Hepatocyte (in vitro differentiated cells): ENCODE measurements around the gene TMEM86B. TPM values are rescaled to one million over a fixed set of nuclear protein-coding genes. Genes with fewer than 3 reads are reported as not detected.

ENCODE experiments used
- DNase-seq: peaks from one replicate; pipeline ENCODE4 v3.0.0-alpha.2; 2016; ENCODE audit warnings: low spot score
- H2AFZ ChIP-seq: fragments of 200-600 bp; sonication (generic); 2 replicates; pipeline ENCODE4 v1.6.0; 2016; ENCODE audit warnings: antibody characterized with exemption, mild to moderate bottlenecking
- H3K27ac ChIP-seq: fragments of 200-600 bp; sonication (generic); 2 replicates; pipeline ENCODE4 v1.5.1; 2016; ENCODE audit warnings: mild to moderate bottlenecking
- H3K27me3 ChIP-seq: fragments of 200-600 bp; sonication (generic); 2 replicates; pipeline ENCODE4 v1.6.1; 2016
- H3K36me3 ChIP-seq: fragments of 200-600 bp; sonication (generic); replicated peaks from 2 replicates; pipeline ENCODE4 v1.5.1; 2016; ENCODE audit warnings: low read depth; ENCODE audit not compliant: insufficient read depth
- H3K4me1 ChIP-seq: fragments of 200-600 bp; sonication (generic); 2 replicates; pipeline ENCODE4 v1.5.1; 2016; ENCODE audit warnings: mild to moderate bottlenecking, moderate library complexity; ENCODE audit not compliant: insufficient read depth
- H3K4me2 ChIP-seq: fragments of 200-600 bp; sonication (generic); 2 replicates; pipeline ENCODE4 v1.6.0; 2016
- H3K4me3 ChIP-seq: fragments of 200-600 bp; sonication (generic); 2 replicates; pipeline ENCODE4 v1.5.1; 2016; ENCODE audit warnings: mild to moderate bottlenecking
- H3K79me2 ChIP-seq: fragments of 200-600 bp; sonication (generic); 2 replicates; pipeline ENCODE4 v1.6.0; 2017; ENCODE audit warnings: mild to moderate bottlenecking
- H3K9me2 ChIP-seq: fragments of 200-600 bp; sonication (generic); replicated peaks from 2 replicates; pipeline ENCODE4 v1.6.0; 2017; ENCODE audit warnings: mild to moderate bottlenecking; ENCODE audit not compliant: insufficient read depth
- H3K9me3 ChIP-seq: fragments of 200-600 bp; sonication (generic); 2 replicates; pipeline ENCODE4 v1.5.1; 2016; ENCODE audit warnings: low read depth, mild to moderate bottlenecking
- H4K20me1 ChIP-seq: fragments of 200-600 bp; sonication (generic); 2 replicates; pipeline ENCODE4 v1.6.0; 2016; ENCODE audit warnings: mild to moderate bottlenecking; ENCODE audit not compliant: insufficient read depth, poor library complexity, severe bottlenecking
- EZH2 ChIP-seq: fragments of 200-600 bp; sonication (generic); IDR thresholded peaks from 2 replicates; pipeline ENCODE4 v1.6.1; 2016; ENCODE audit warnings: antibody characterized with exemption, mild to moderate bottlenecking, borderline replicate concordance
- EZH2phosphoT487 ChIP-seq: fragments of 200-600 bp; sonication (generic); IDR thresholded peaks from one replicate; pipeline ENCODE4 v1.6.1; 2018; ENCODE audit warnings: antibody characterized with exemption, mild to moderate bottlenecking, low read depth, moderate library complexity; ENCODE audit not compliant: unreplicated experiment, severe bottlenecking
- WGBS: methylation state at CpG from one replicate; pipeline ENCODE4 v1.1.6; 2016; ENCODE audit warnings: low lambda C conversion rate; ENCODE audit errors: missing lambda C conversion rate; 5-methylcytosine and 5-hydroxymethylcytosine counted together
- polyA plus RNA-seq: library from polyadenylated mRNA; unstranded; fragments of >200 nt; fragmentation: Nextera tagmentation; extraction: Ambion mirVana; gene quantifications from 2 replicates; pipeline ENCODE4 v1.2.1, GENCODE V29; 2016
- total RNA-seq: library from RNA; depleted of rRNA; stranded (reverse); fragments of >200 nt; gene quantifications from 2 replicates; pipeline ENCODE4 v1.2.3, GENCODE V29; 2014
- TF ChIP-seq, protein P1 (sequence below): fragments of 200-600 bp; sonication (generic); IDR thresholded peaks from 2 replicates; pipeline ENCODE4 v1.5.1; 2016; ENCODE audit warnings: antibody characterized with exemption, mild to moderate bottlenecking; ENCODE audit not compliant: poor library complexity

Gene TMEM86B
- total and polyA plus RNA-seq, 2 experiments from 2014 or later = 21.1 to 62.3 TPM

- Histone ChIP-seq H3K36me3 (no peaks in the 10 kb centered on the region), H4K20me1 (peaks cover 9% of the 10 kb centered on the region), H3K27me3 (no peaks in the 10 kb centered on the region), H3K4me3 (no peak overlapping the region), H3K9me3 (no peaks in the 10 kb centered on the region), H3K27ac (no peak overlapping the region), H3K79me2 (peaks cover 14% of the 10 kb centered on the region), H3K4me1 (peaks cover 6% of the 10 kb centered on the region), H2AFZ (no peak overlapping the region), H3K4me2 (no peak overlapping the region), H3K9me2 (no peaks in the 10 kb centered on the region)
- 94% methylated on average over 9 of the region's 9 CpGs for whole genome bisulfite sequencing
- DNase-seq = no peak
- TF ChIP-seq EZH2phosphoT487 = no peak
- no peak for TF ChIP-seq EZH2
- TF ChIP-seq, protein P1, sequence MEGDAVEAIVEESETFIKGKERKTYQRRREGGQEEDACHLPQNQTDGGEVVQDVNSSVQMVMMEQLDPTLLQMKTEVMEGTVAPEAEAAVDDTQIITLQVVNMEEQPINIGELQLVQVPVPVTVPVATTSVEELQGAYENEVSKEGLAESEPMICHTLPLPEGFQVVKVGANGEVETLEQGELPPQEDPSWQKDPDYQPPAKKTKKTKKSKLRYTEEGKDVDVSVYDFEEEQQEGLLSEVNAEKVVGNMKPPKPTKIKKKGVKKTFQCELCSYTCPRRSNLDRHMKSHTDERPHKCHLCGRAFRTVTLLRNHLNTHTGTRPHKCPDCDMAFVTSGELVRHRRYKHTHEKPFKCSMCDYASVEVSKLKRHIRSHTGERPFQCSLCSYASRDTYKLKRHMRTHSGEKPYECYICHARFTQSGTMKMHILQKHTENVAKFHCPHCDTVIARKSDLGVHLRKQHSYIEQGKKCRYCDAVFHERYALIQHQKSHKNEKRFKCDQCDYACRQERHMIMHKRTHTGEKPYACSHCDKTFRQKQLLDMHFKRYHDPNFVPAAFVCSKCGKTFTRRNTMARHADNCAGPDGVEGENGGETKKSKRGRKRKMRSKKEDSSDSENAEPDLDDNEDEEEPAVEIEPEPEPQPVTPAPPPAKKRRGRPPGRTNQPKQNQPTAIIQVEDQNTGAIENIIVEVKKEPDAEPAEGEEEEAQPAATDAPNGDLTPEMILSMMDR = no peak
Measured at GRCh38 chr19:55262359-55262758, 33.8 kb upstream of the TMEM86B start.

DNA sequence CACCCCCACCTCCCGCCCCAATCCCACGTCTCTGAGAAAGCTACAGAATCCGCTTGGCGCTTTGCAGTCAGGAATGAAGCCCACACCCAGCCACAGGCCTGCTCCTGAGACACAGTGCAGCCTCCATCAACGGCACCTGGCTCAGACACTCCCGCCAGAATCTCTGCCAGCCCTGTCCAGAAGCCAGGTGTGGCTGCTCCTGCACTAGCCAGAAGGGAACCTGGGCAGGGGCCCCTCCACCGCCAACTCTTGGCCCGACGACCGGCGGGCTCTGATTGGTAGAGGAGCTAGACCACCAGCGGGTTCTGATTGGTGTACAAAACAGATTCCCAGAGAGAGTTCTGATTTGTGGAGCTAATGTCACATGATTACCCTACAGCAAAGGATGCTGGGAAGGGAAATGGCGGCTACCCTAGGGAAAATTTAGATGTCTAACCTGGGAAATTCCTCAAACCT, 33.1 kb upstream of the TMEM86B start:
- 94% methylated on average over 13 of the region's 13 CpGs for WGBS
- no peak overlapping the region for H3K4me2 ChIP-seq

DNA sequence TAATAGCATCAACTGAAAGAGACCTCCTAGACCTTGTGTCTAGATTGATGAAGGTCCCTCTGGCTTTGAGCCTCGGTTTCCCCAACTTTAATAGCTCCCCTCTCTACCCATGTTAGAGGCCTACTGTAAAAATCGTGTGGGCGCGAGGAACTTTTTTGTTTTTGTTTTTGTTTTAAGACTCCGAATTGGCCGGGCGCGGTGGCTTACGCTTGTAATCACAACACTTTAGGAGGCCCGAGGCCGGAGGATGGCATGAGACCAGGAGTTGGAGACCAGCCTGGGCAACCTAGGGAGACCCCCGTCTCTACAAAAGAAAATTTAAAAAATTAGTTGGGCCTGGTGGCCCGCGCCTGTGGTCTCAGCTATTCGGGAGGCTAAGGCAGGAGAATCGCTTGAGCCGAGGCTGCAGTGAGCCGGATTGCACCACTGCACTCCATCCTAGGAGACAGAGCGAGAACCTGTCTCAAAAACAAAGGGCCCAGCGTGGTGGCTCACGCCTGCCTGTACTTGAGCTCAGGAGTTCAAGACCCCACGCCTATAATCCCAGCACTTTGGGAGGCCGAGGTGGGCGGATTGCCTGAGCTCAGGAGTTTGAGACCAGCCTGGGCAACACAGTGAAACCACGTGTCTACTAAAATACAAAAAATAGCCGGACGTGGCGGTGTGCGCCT, 31.1 kb upstream of the TMEM86B start:
- peak overlapping the region; percentile 74 for H3K4me2 ChIP-seq
- H3K9me3 ChIP-seq = no peaks in the 10 kb centered on the region
- H2AFZ ChIP-seq = peak overlapping the region; percentile 47
- H3K79me2 ChIP-seq = peaks cover 41% of the 10 kb centered on the region
- no peaks in the 10 kb centered on the region for H3K27me3 ChIP-seq
- peaks cover 36% of the 10 kb centered on the region for H4K20me1 ChIP-seq
- 43% methylated on average over 29 of the region's 29 CpGs for WGBS
- peak overlapping the region; percentile 12 for H3K4me3 ChIP-seq
- H3K9me2 ChIP-seq = no peaks in the 10 kb centered on the region
- peak; percentile 43 for DNase-seq
- no peaks in the 10 kb centered on the region for H3K36me3 ChIP-seq
- peak overlapping the region; percentile 93 for H3K27ac ChIP-seq
- peaks cover 25% of the 10 kb centered on the region for H3K4me1 ChIP-seq
- no peak for TF ChIP-seq EZH2phosphoT487
- no peak for TF ChIP-seq EZH2

More for the DNA sequence above, 33.1 kb upstream of the TMEM86B start:
- no peak overlapping the region for H2AFZ ChIP-seq
- H3K4me1 ChIP-seq = peaks cover 11% of the 10 kb centered on the region
- no peaks in the 10 kb centered on the region for H3K9me3 ChIP-seq
- no peak for DNase-seq
- no peaks in the 10 kb centered on the region for H3K9me2 ChIP-seq
- peaks cover 16% of the 10 kb centered on the region for H4K20me1 ChIP-seq
- TF ChIP-seq, protein P1 = no peak
- TF ChIP-seq EZH2 = no peak
- TF ChIP-seq EZH2phosphoT487 = no peak
- no peaks in the 10 kb centered on the region for H3K27me3 ChIP-seq
- H3K79me2 ChIP-seq = peaks cover 21% of the 10 kb centered on the region
- H3K36me3 ChIP-seq = no peaks in the 10 kb centered on the region
- H3K4me3 ChIP-seq = no peak overlapping the region
- H3K27ac ChIP-seq = no peak overlapping the region

- H3K79me2 ChIP-seq = peaks cover 48% of the 10 kb centered on the region
- no peaks in the 10 kb centered on the region for H3K9me3 ChIP-seq
- peak within 1 kb of the TSS; percentile 53 for H3K4me3 ChIP-seq
- DNase-seq = peak; percentile 99
- TF ChIP-seq, protein P1 = no peak
- TF ChIP-seq EZH2phosphoT487 (no peak), EZH2 (no peak)
- H3K27ac ChIP-seq = peak within 1 kb of the TSS; percentile 94
- H3K4me2 ChIP-seq = peak within 1 kb of the TSS; percentile 97
- H3K9me2 ChIP-seq = no peaks in the 10 kb centered on the region
- H4K20me1 ChIP-seq = peaks cover 43% of the 10 kb centered on the region
- peaks cover 25% of the 10 kb centered on the region for H3K4me1 ChIP-seq
- H2AFZ ChIP-seq = peak within 1 kb of the TSS; percentile 59
- no peaks in the 10 kb centered on the region for H3K27me3 ChIP-seq
- H3K36me3 ChIP-seq = no peaks in the 10 kb centered on the region
- 2% methylated on average over 60 of the region's 76 CpGs for WGBS
Measured at GRCh38 chr19:55258828-55259539, 30.4 kb upstream of the TMEM86B start, which contains the start of gene PPP6R1. TSS of gene PPP6R1 (minus strand) at chr19:55259017. CDS start at chr19:55247103, 11,914 bp downstream.
